GM23248 (cell line): ENCODE measurements around the gene ASIC2. TPM values are rescaled to one million over a fixed set of nuclear protein-coding genes. Genes with fewer than 3 reads are reported as not detected.

ENCODE experiments used
- DNase-seq: peaks from one replicate; pipeline ENCODE4 v3.0.0-alpha.2; 2015
- H2AFZ ChIP-seq: fragments of 200-600 bp; sonication (generic); 2 replicates; pipeline ENCODE4 v1.6.1; 2016; ENCODE audit warnings: antibody characterized with exemption
- H3F3A ChIP-seq: fragments of 200-600 bp; sonication (generic); 2 replicates; pipeline ENCODE4 v1.6.1; 2016; ENCODE audit warnings: mild to moderate bottlenecking, antibody characterized with exemption, mixed run types; ENCODE audit not compliant: insufficient read depth
- H3K27ac ChIP-seq: fragments of 200-600 bp; sonication (generic); 2 replicates; pipeline ENCODE4 v1.5.1; 2016; ENCODE audit warnings: mild to moderate bottlenecking
- H3K27me3 ChIP-seq: fragments of 200-600 bp; sonication (generic); replicated peaks from 2 replicates; pipeline ENCODE4 v1.6.1; 2016; ENCODE audit warnings: mild to moderate bottlenecking; ENCODE audit not compliant: insufficient read depth
- H3K36me3 ChIP-seq: fragments of 200-600 bp; sonication (generic); 2 replicates; pipeline ENCODE4 v1.6.1; 2016; ENCODE audit warnings: low read depth, mild to moderate bottlenecking
- H3K4me1 ChIP-seq: fragments of 200-600 bp; sonication (generic); 2 replicates; pipeline ENCODE4 v1.6.1; 2016; ENCODE audit warnings: mild to moderate bottlenecking; ENCODE audit not compliant: insufficient read depth
- H3K4me2 ChIP-seq: fragments of 200-600 bp; sonication (generic); one replicate; pipeline ENCODE4 v1.6.1; 2016; ENCODE audit warnings: mild to moderate bottlenecking; ENCODE audit not compliant: unreplicated experiment
- H3K4me3 ChIP-seq: fragments of 200-600 bp; sonication (generic); 2 replicates; pipeline ENCODE4 v1.5.1; 2016; ENCODE audit warnings: mild to moderate bottlenecking
- H3K79me2 ChIP-seq: fragments of 200-600 bp; sonication (generic); 2 replicates; pipeline ENCODE4 v1.6.1; 2016; ENCODE audit warnings: mild to moderate bottlenecking; ENCODE audit not compliant: insufficient read depth
- H3K9ac ChIP-seq: fragments of 200-600 bp; sonication (generic); 2 replicates; pipeline ENCODE4 v1.6.1; 2016; ENCODE audit warnings: mild to moderate bottlenecking
- H3K9me2 ChIP-seq: fragments of 200-600 bp; sonication (generic); 2 replicates; pipeline ENCODE4 v1.6.1; 2016; ENCODE audit warnings: mixed run types, mild to moderate bottlenecking, moderate library complexity; ENCODE audit not compliant: insufficient read depth
- H3K9me3 ChIP-seq: fragments of 200-600 bp; sonication (generic); one replicate; pipeline ENCODE4 v1.6.1; 2017; ENCODE audit warnings: low read depth
- H4K20me1 ChIP-seq: fragments of 200-600 bp; sonication (generic); 2 replicates; pipeline ENCODE4 v1.6.0; 2016; ENCODE audit not compliant: insufficient read depth
- EZH2 ChIP-seq: fragments of 200-600 bp; sonication (generic); IDR thresholded peaks from 2 replicates; pipeline ENCODE4 v1.6.1; 2018; ENCODE audit warnings: antibody characterized with exemption, mild to moderate bottlenecking; ENCODE audit not compliant: insufficient read depth, poor library complexity, severe bottlenecking
- EZH2phosphoT487 ChIP-seq: fragments of 200-600 bp; sonication (generic); IDR thresholded peaks from 2 replicates; pipeline ENCODE4 v1.6.1; 2018; ENCODE audit warnings: antibody characterized with exemption, moderate library complexity, mild to moderate bottlenecking, low read depth; ENCODE audit not compliant: insufficient read depth
- WGBS, 2 experiments: methylation state at CpG; one replicate each; pipeline ENCODE4 v1.1.6; 2015 to 2017; ENCODE audit warnings: low lambda C conversion rate in 2 of 2, low coverage in 1 of 2; ENCODE audit errors: missing lambda C conversion rate in 2 of 2; 5-methylcytosine and 5-hydroxymethylcytosine counted together
- in situ Hi-C: fragments of 300-500 bp; cut with MboI; formaldehyde crosslinking; loops from 2 replicates; pipeline ENCODE4 v1.15.0; 2020
- polyA plus RNA-seq: library from polyadenylated mRNA; unstranded; fragments of >200 nt; fragmentation: Nextera tagmentation; extraction: Ambion mirVana; gene quantifications from 2 replicates; pipeline ENCODE4 v1.2.1, GENCODE V29; 2016
- total RNA-seq: library from RNA; depleted of rRNA; stranded (reverse); fragments of >200 nt; shearing (Covaris generic); gene quantifications from 2 replicates; pipeline ENCODE4 v1.2.3, GENCODE V29; 2014

Gene ASIC2
- total and polyA plus RNA-seq, 2 experiments from 2014 or later: under 0.01 TPM; not detected in 1

DNA sequence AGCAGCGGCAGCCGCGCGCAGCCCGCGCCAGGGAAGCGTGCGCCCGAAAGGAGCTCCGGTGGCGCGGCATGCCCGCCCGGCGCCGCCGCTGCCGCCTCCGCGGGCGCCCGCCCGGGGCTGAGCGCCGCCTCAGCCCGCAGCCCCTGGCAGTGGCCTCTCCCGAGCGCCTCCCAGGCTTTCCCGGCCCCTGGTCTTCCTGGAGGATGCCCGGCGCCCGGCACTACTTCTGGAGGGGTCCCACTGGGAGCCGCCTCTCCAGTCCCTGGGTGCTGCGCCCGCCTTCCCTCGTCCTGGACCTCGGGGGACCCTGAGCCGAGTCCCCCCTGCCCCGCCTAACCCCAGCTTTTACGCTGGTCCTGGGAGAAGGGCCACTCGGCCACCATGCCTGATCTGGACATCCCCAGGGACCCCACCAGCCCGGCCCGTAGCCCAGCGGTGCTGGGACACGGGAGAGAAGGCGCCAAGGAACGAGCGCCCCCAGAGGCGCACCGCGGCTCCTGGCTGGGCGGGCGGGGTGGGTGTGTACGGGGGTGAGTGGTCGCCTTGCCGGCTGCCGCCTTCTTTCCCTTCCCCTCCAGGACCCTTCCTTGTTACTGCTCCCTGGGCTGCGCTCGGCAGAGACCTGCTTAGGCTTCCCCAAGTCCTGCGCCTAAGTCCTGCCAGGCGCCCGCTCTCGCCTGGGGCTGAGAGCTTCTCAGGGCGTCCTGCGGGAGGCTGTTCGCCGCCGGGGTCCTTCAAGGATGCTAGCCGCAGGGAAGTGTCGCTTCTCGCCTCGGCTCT, 704 bp downstream of the ASIC2 start:
- no peak for TF ChIP-seq EZH2
- TF ChIP-seq EZH2phosphoT487: no peak
- H3K9me2 ChIP-seq: no peaks in the 10 kb centered on the region
- no peaks in the 10 kb centered on the region for H4K20me1 ChIP-seq
- H3K9me3 ChIP-seq: no peaks in the 10 kb centered on the region
- no peaks in the 10 kb centered on the region for H3F3A ChIP-seq
- in situ Hi-C loops: no loop called here
- H3K4me2 ChIP-seq: peak overlapping the region; percentile 35
- no peak overlapping the region for H2AFZ ChIP-seq
- H3K27me3 ChIP-seq: peaks cover 50% of the 10 kb centered on the region
- H3K4me3 ChIP-seq: peak overlapping the region; percentile 53
- H3K4me1 ChIP-seq: no peaks in the 10 kb centered on the region
- 1 to 3% methylated on average over 48 to 54 of the region's 72 CpGs for WGBS, 2 experiments
- H3K9ac ChIP-seq: no peak overlapping the region
- H3K79me2 ChIP-seq: no peaks in the 10 kb centered on the region
- peak; percentile 30 for DNase-seq
- H3K27ac ChIP-seq: no peak overlapping the region
- no peaks in the 10 kb centered on the region for H3K36me3 ChIP-seq

DNA sequence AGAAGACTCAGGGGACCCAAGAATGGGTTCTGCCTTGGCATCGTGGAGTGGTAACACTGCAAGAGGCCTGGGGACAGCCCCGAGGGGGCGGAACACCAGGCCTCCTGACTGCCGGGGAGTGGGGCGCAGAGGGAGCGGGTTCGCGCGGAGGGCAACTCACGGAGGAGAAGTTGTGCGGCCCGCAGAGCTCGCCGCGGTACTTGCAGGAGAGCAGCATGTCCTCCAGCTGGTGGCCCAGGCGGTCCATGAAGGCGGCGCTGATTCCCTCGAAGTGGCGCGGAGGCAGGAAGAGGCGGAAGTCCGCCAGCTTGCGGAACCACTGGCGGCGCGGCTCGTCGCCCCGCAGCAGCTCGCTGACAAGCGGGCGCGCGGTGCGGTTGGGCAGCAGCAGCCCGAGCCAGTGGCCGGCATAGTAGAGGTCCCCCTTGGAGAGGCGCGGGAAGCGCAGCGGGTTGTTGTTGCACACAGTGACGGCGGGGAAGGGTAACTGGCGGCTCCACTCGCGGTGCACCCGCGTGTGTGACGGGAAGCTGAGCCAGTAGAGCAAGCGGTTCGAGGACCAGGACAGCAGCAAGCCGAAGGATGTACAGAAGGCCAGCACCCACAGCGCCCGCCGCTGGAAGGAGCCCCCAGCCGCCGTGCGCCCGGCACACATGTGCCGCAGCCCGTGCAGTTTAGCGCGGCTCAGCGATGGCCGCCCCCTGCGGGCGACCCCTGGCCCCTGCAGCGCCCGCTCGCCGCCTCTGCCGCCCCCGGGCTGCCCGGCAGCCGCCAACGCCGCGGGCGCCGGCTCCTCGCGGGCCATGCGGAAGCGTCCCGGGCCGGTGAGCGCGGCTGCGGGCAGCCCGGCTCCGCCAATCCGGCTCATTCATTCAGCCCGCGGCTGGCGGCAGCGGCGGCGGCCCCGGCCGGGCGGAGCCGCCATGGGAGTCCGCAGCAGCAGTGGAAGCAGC, 1.6 kb downstream of the ASIC2 start:
- WGBS, 2 experiments: 5 to 6% methylated on average over 57 to 91 of the region's 104 CpGs
- Histone ChIP-seq H3K27ac (no peak overlapping the region), H3F3A (no peaks in the 10 kb centered on the region), H2AFZ (peak overlapping the region; percentile 56), H3K9ac (no peak overlapping the region), H4K20me1 (no peaks in the 10 kb centered on the region), H3K79me2 (no peaks in the 10 kb centered on the region), H3K9me2 (no peaks in the 10 kb centered on the region), H3K4me2 (peak overlapping the region; percentile 35), H3K27me3 (peaks cover 43% of the 10 kb centered on the region), H3K36me3 (no peaks in the 10 kb centered on the region), H3K4me1 (no peaks in the 10 kb centered on the region), H3K9me3 (no peaks in the 10 kb centered on the region), H3K4me3 (peak overlapping the region; percentile 53)
- peak; percentile 48 for DNase-seq
- in situ Hi-C loops: no loop called here
- no peak for TF ChIP-seq EZH2phosphoT487
- TF ChIP-seq EZH2: peak; percentile 73

DNA sequence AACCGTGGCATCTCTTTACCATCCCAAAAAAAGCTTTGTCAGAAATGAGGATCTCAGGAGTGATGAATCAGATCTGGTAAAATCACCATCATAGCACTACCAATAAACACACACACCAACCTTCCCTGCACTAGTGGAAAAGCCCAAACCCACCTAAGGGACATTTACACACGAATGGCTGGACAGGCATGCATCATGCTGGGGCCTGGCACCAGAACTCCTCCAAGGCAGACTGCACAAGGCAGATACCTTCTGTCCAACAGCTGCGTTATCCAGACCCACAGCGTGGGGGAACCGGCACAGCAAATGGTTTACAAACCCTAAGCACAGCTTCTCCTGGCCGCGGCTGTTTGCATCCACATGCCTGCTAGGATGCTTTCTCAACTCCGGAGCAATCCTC, 2.8 kb downstream of the ASIC2 start:
- no peaks in the 10 kb centered on the region for H3K36me3 ChIP-seq
- no peak overlapping the region for H3K27ac ChIP-seq
- no peaks in the 10 kb centered on the region for H3K9me3 ChIP-seq
- no peak for DNase-seq
- in situ Hi-C loops: no loop called here
- no peak overlapping the region for H3K4me3 ChIP-seq
- no peaks in the 10 kb centered on the region for H3K9me2 ChIP-seq
- no peak overlapping the region for H2AFZ ChIP-seq
- no peak for TF ChIP-seq EZH2phosphoT487
- TF ChIP-seq EZH2: no peak
- H3K9ac ChIP-seq: no peak overlapping the region
- peaks cover 36% of the 10 kb centered on the region for H3K27me3 ChIP-seq
- H3K4me1 ChIP-seq: no peaks in the 10 kb centered on the region
- no peaks in the 10 kb centered on the region for H3F3A ChIP-seq
- H3K79me2 ChIP-seq: no peaks in the 10 kb centered on the region
- WGBS, 2 experiments: 97 to 99% methylated on average over 8 of the region's 8 CpGs
- no peaks in the 10 kb centered on the region for H4K20me1 ChIP-seq
- H3K4me2 ChIP-seq: no peak overlapping the region

- Histone ChIP-seq H3K4me2 (no peak overlapping the region), H2AFZ (no peak overlapping the region), H3K9me3 (no peaks in the 10 kb centered on the region), H3K4me3 (no peak overlapping the region), H3K4me1 (peaks cover 6% of the 10 kb centered on the region; the same call in 1 of the 2 replicates), H3K79me2 (no peaks in the 10 kb centered on the region), H3K9ac (no peak overlapping the region), H3K36me3 (no peaks in the 10 kb centered on the region), H3F3A (no peaks in the 10 kb centered on the region), H3K9me2 (no peaks in the 10 kb centered on the region), H3K27ac (no peak overlapping the region), H4K20me1 (no peaks in the 10 kb centered on the region), H3K27me3 (peaks cover 34% of the 10 kb centered on the region)
- in situ Hi-C loops: no loop called here
- WGBS, 2 experiments: 95 to 100% methylated on average over 1 of the region's 1 CpG
- DNase-seq: no peak
- no peak for TF ChIP-seq EZH2phosphoT487
- TF ChIP-seq EZH2: no peak
Measured at GRCh38 chr17:33288954-33289353, 4.1 kb downstream of the ASIC2 start.
